Spleen (tissue), 7 donors: ENCODE measurements around the gene C19orf12.
"Not testable (repeated sequence)": the region's sequence is repeated elsewhere in the genome, so short reads cannot be mapped to it uniquely, and the experiment has no call there.

Source experiments
- POLR2A ChIP-seq, 3 donors: fragments of 450-650 bp; IDR thresholded peaks; one replicate each; pipeline ENCODE4 v1.5.1; 2017; ENCODE audit warnings: antibody characterized with exemption in 3 of 3, mild to moderate bottlenecking in 1 of 3
- POLR2AphosphoS5 ChIP-seq, 3 donors: sonication (generic); formaldehyde crosslinking; IDR thresholded peaks; one replicate each; pipeline ENCODE4 v1.5.1; 2017; ENCODE audit warnings: antibody characterized with exemption in 3 of 3
- TF ChIP-seq, protein P1 (sequence below), 11 experiments: fragments of 200-600 bp in 7 of 11; fragments of 450-650 bp in 4 of 11; sonication (generic) in 4 of 11; IDR thresholded peaks in 8 of 11; conservative IDR thresholded peaks in 3 of 11; 1 replicate in 7 of 11; 2 replicates in 4 of 11; pipeline versions ENCODE4 v1.4.0 to v1.8.0; 2016 to 2021; ENCODE audit warnings: antibody characterized with exemption in 11 of 11, inconsistent platforms in 4 of 11, mild to moderate bottlenecking in 1 of 11
- donor health status: DM: no; HTN: no; CAD: no; lungs with moderate emphysema.
- donor health status: DM: no; HTN: no; CAD: no.
- donor health status: DM: no; HTN: no; CAD: no.

DNA sequence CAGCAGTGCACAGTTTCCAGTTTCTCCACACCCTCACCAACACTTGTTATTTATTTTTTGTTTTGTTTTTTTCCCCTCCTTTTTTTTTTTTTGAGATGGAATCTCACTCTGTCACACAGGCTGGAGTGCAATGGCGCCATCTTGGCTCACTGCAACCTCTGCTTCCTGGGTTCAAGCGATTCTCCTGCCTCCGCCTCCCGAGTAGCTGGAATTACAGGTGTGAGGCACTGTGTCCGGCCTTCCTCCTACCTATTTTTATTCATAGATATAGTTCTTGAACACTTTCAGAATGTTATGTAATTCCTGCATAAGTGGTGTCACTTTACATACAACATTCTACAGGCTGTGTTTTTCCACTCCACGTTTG, 44.1 kb downstream of the C19orf12 start:
- TF ChIP-seq, protein P1, sequence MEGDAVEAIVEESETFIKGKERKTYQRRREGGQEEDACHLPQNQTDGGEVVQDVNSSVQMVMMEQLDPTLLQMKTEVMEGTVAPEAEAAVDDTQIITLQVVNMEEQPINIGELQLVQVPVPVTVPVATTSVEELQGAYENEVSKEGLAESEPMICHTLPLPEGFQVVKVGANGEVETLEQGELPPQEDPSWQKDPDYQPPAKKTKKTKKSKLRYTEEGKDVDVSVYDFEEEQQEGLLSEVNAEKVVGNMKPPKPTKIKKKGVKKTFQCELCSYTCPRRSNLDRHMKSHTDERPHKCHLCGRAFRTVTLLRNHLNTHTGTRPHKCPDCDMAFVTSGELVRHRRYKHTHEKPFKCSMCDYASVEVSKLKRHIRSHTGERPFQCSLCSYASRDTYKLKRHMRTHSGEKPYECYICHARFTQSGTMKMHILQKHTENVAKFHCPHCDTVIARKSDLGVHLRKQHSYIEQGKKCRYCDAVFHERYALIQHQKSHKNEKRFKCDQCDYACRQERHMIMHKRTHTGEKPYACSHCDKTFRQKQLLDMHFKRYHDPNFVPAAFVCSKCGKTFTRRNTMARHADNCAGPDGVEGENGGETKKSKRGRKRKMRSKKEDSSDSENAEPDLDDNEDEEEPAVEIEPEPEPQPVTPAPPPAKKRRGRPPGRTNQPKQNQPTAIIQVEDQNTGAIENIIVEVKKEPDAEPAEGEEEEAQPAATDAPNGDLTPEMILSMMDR (IDR thresholded peaks at IDR 0.05 in 8 of 11, conservative IDR thresholded peaks at IDR 0.05 in 3 of 11): not testable (repeated sequence)
- not testable (repeated sequence) for TF ChIP-seq POLR2A, POLR2AphosphoS5 (IDR thresholded peaks at IDR 0.05)
